ENCODE measurements around the gene CYBB.

DNA sequence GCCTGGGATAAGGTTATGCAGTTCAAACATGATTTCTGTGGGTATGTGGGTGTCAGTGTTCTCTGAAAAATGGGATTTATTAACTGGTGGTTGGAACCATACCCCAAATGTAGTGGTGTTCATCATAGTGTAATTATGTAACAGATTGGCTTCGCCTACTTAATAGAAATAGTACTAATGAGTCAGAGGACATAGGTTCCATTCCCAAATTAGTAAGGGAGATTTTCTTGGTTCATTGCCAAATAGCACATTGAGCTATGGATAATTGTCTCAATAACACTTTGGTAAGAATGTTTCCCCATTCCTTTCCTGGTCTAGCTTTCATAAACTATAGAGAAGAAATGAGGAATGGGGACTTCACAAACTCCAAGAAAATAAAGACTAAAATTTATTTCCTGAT lies 20.5 kb upstream of the CYBB start:
- TF ChIP-seq, protein P1, sequence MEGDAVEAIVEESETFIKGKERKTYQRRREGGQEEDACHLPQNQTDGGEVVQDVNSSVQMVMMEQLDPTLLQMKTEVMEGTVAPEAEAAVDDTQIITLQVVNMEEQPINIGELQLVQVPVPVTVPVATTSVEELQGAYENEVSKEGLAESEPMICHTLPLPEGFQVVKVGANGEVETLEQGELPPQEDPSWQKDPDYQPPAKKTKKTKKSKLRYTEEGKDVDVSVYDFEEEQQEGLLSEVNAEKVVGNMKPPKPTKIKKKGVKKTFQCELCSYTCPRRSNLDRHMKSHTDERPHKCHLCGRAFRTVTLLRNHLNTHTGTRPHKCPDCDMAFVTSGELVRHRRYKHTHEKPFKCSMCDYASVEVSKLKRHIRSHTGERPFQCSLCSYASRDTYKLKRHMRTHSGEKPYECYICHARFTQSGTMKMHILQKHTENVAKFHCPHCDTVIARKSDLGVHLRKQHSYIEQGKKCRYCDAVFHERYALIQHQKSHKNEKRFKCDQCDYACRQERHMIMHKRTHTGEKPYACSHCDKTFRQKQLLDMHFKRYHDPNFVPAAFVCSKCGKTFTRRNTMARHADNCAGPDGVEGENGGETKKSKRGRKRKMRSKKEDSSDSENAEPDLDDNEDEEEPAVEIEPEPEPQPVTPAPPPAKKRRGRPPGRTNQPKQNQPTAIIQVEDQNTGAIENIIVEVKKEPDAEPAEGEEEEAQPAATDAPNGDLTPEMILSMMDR (IDR thresholded peaks at IDR 0.05) = no peak
- no peak for TF ChIP-seq GABPA (IDR thresholded peaks at IDR 0.05; ENCODE audit: low read depth)
- TF ChIP-seq, protein P2, sequence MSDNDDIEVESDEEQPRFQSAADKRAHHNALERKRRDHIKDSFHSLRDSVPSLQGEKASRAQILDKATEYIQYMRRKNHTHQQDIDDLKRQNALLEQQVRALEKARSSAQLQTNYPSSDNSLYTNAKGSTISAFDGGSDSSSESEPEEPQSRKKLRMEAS (IDR thresholded peaks at IDR 0.05; ENCODE audit: low read depth) = no peak
- no peak for TF ChIP-seq EZH2phosphoT487 (IDR thresholded peaks at IDR 0.05; ENCODE audit: borderline replicate concordance, low read depth)
- no peak for TF ChIP-seq POLR2AphosphoS5 (IDR thresholded peaks at IDR 0.05; ENCODE audit: low read depth, low read length)
- TF ChIP-seq, protein P3, sequence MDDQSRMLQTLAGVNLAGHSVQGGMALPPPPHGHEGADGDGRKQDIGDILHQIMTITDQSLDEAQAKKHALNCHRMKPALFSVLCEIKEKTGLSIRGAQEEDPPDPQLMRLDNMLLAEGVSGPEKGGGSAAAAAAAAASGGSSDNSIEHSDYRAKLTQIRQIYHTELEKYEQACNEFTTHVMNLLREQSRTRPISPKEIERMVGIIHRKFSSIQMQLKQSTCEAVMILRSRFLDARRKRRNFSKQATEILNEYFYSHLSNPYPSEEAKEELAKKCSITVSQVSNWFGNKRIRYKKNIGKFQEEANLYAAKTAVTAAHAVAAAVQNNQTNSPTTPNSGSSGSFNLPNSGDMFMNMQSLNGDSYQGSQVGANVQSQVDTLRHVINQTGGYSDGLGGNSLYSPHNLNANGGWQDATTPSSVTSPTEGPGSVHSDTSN (IDR thresholded peaks at IDR 0.05) = no peak
- TF ChIP-seq, protein P4, sequence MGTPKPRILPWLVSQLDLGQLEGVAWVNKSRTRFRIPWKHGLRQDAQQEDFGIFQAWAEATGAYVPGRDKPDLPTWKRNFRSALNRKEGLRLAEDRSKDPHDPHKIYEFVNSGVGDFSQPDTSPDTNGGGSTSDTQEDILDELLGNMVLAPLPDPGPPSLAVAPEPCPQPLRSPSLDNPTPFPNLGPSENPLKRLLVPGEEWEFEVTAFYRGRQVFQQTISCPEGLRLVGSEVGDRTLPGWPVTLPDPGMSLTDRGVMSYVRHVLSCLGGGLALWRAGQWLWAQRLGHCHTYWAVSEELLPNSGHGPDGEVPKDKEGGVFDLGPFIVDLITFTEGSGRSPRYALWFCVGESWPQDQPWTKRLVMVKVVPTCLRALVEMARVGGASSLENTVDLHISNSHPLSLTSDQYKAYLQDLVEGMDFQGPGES (IDR thresholded peaks at IDR 0.05; ENCODE audit: low read depth, low read length) = no peak
- no peak for TF ChIP-seq RCOR1 (IDR thresholded peaks at IDR 0.05; ENCODE audit: low read length)
- TF ChIP-seq TEAD4 (IDR thresholded peaks at IDR 0.05; ENCODE audit: borderline replicate concordance, insufficient read depth) = no peak

Data from SK-N-SH (cell line).